T-helper 17 cell (primary cell): ENCODE data around the gene SDK1. TPM values are rescaled to one million over a fixed set of nuclear protein-coding genes. Genes with fewer than 3 reads are reported as not detected.
"Not testable (repeated sequence)": the region's sequence is repeated elsewhere in the genome, so short reads cannot be mapped to it uniquely, and the experiment has no call there.

Experiments used
- ATAC-seq: fragments of 150-1000 bp; cut with Tn5 transposase; 2 replicates; pipeline ENCODE4 v1.10.0; 2021; ENCODE audit warnings: mild to moderate bottlenecking, moderate library complexity
- DNase-seq, 3 donors: peaks; one replicate each; pipeline versions ENCODE4 v3.0.0 to v3.0.0-alpha.2; 2020 to 2021
- H3K9me3 ChIP-seq: one replicate; pipeline ENCODE4 v1.7.0; 2013; ENCODE audit warnings: low read length, mild to moderate bottlenecking; ENCODE audit not compliant: control insufficient read depth, poor library complexity, severe bottlenecking
- H3K27ac Mint-ChIP-seq: one replicate; pipeline ENCODE4 v1.8.0; 2022; ENCODE audit warnings: mild to moderate bottlenecking, moderate library complexity, mixed read lengths
- H3K27me3 Mint-ChIP-seq: one replicate; pipeline ENCODE4 v1.8.0; 2022; ENCODE audit warnings: mixed read lengths
- H3K36me3 Mint-ChIP-seq: one replicate; pipeline ENCODE4 v1.8.0; 2022; ENCODE audit warnings: low read depth, mixed read lengths
- H3K4me1 Mint-ChIP-seq: one replicate; pipeline ENCODE4 v1.8.0; 2022; ENCODE audit warnings: mild to moderate bottlenecking, mixed read lengths
- H3K4me3 Mint-ChIP-seq: one replicate; pipeline ENCODE4 v1.8.0; 2022; ENCODE audit warnings: mild to moderate bottlenecking, moderate library complexity, mixed read lengths
- total RNA-seq, 4 donors: library from RNA in 2 of 4; stranded (reverse) in 2 of 4; gene quantifications; one replicate each; pipeline ENCODE4 v1.2.3 and lab custom pipeline; 2022 to 2026

The SDK1 gene
- total RNA-seq, 2 donors from 2014 or later, result 0.12 to 0.13 TPM

DNA sequence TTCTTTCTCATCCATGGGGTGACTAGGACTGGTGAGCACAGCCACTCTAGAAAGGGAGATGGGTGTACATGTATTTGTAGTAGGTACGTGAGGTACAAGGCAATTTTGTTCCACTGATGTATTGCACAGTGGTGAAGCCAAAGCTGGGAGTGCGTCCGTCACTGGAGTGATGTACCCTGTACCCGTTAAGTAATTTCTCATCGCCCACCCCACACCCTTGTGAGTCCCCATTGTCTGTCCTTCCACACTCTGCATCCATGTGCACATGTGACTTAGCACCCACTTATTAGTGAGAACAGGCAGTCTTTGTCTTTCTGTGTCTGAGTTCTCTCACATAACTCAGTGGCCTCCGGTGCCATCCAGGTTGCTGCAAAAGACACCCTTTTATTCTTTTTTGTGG is 658.3 kb downstream of the SDK1 start:
- ATAC-seq, result no peak
- no peaks in the 10 kb centered on the region for H3K9me3 ChIP-seq
- peaks cover 45% of the 10 kb centered on the region for H3K27me3 Mint-ChIP-seq
- DNase-seq, result no peak
- H3K4me1 Mint-ChIP-seq, result no peaks in the 10 kb centered on the region
- no peak overlapping the region for H3K27ac Mint-ChIP-seq
- H3K36me3 Mint-ChIP-seq, result no peaks in the 10 kb centered on the region
- H3K4me3 Mint-ChIP-seq, result no peak overlapping the region

DNA sequence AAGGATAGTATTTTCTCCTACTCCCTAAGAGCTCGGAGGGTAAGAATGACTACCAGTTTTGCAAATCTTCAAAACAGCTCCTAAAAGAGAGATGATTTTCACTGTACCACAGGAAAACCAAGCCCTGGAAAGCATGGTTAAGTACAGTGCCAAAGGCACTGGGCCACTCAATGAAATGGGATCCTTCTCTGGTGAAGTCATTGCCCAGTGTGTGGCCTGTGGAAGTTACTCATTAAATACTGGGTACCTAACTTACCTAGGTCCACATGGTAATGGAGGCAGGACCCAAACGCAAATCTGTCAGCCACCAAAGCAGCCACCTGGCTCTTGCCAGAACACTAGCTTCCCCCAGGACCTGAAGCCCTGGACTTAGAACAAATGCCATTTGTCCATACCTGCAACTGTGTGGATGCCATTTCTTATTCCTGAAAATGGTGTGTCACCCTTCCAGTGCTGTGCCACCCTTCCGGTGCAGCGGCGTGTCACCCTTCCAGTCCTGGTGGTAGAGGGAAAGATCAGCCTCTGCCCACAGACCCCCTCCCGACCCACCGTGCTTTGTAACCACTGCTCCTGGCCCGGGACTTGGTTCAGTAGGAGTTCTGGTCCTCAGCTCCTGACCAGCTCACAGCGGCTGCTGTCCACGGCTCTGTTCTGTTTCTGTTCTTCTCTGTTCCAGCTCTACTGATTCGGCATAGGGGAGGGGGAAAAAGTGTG is 659.2 kb downstream of the SDK1 start:
- no peaks in the 10 kb centered on the region for H3K4me1 Mint-ChIP-seq
- ATAC-seq, result no peak
- no peak for DNase-seq
- H3K27ac Mint-ChIP-seq, result no peak overlapping the region
- peaks cover 41% of the 10 kb centered on the region for H3K27me3 Mint-ChIP-seq
- H3K36me3 Mint-ChIP-seq, result no peaks in the 10 kb centered on the region
- no peaks in the 10 kb centered on the region for H3K9me3 ChIP-seq
- no peak overlapping the region for H3K4me3 Mint-ChIP-seq

DNA sequence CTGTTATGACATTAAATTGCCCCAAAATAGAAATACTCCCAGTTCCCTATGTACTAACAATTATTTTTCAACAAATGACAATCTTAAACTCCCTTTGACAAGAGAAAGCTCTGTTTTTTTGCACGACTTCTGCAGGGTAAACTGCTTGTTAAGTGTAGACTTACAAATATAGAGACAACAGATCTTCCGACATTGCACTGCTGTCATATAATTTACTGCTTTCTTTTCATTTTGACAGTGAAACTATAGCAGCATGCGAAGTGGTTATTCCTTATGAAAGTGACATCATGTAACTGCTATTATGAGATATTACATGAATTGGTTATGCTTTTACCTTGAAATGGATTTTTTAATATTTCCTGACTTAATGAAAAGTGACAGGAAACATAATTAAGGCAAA is 659.9 kb downstream of the SDK1 start:
- H3K36me3 Mint-ChIP-seq, result no peaks in the 10 kb centered on the region
- no peaks in the 10 kb centered on the region for H3K9me3 ChIP-seq
- no peak overlapping the region for H3K27ac Mint-ChIP-seq
- ATAC-seq (no peak), DNase-seq (no peak)
- H3K4me1 Mint-ChIP-seq, result no peaks in the 10 kb centered on the region
- H3K27me3 Mint-ChIP-seq, result peaks cover 39% of the 10 kb centered on the region
- H3K4me3 Mint-ChIP-seq, result no peak overlapping the region

DNA sequence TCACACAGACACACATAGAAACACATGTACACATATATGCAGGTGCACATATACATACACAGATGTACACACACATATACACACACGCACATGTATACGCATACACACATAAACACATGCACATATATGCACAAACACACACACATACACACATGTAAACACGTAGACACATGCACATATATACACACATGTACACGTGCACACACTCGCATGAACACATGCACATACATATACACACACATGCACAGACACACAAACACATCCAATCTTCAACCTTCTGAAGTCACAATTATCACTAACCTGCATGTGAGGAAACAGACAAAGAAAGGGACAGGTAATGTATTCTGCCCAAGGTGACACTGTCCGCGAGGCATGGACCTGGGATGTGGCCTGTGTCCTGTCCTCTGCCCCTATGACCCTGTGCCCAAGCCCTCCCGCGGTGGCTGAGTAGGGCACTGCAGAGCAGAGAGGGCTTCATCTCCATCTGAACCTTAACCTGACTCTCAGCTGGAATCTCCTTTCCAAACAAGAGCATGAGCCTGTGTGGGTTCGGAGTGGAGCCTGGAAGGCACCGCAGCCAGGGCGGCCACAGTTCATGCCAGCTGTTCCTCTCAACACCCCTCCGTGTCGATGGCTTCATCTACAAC is 660.9 kb downstream of the SDK1 start:
- H3K27ac Mint-ChIP-seq, result no peak overlapping the region
- ATAC-seq, result no peak
- H3K36me3 Mint-ChIP-seq, result no peaks in the 10 kb centered on the region

DNA sequence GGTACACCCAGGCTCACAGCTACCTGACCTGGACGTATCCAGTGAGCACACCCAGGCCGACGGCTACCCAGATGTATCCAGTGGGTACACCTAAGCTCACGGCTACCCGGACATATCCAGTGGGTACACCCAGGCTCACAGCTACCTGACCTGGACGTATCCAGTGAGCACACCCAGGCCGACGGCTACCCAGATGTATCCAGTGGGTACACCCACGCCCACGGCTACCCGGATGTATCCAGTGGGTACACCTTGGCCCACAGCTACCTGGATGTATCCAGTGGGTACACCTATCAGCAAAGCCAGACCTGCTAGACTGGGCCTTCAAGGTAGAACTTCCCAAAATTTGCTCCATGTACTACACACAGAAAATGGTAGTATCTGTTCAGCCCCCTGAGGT is 662.7 kb downstream of the SDK1 start:
- ATAC-seq, H3K4me1 Mint-ChIP-seq: not testable (repeated sequence)

More for the DNA sequence above, 660.9 kb downstream of the SDK1 start:
- no peak for DNase-seq
- Mint-ChIP-seq H3K4me3 (no peak overlapping the region), H3K4me1 (no peaks in the 10 kb centered on the region), H3K27me3 (peaks cover 31% of the 10 kb centered on the region)
- H3K9me3 ChIP-seq, result no peaks in the 10 kb centered on the region

DNA sequence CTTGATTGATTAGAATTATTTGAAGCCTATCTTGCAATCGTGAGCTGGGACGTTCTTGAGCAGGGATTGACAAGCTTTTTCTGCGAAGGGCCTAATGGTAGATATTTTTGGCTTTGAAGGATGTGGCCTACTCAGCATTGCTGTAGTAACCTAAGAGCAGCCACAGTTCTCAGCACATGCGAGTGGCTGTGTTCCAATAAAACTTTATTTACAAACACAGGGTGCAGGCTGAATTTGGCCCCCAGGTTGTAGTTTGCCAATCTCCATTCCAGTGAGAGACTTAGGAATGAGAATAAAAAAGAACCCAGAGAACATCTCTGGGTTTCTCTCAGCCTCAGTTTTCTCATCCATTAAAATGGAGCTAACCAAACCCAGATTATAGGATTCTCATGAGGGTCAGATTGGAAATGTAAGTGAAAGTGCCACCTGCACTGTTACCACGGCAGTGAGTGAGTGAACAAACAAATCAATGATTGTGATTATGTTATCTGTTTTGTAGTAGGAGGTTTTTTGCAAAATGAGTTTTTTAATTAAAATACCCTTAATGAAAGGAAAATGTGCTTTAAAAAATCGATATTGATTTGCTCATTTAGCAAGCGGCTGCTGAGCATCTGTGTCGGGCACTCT is 664.0 kb downstream of the SDK1 start:
- no peak overlapping the region for H3K4me3 Mint-ChIP-seq
- no peak for ATAC-seq
- H3K9me3 ChIP-seq, result no peaks in the 10 kb centered on the region
- no peak overlapping the region for H3K27ac Mint-ChIP-seq
- DNase-seq, result no peak
- H3K4me1 Mint-ChIP-seq, result no peaks in the 10 kb centered on the region
- H3K36me3 Mint-ChIP-seq, result no peaks in the 10 kb centered on the region
- peaks cover 39% of the 10 kb centered on the region for H3K27me3 Mint-ChIP-seq

More for the DNA sequence above, 662.7 kb downstream of the SDK1 start:
- not testable (repeated sequence) for H3K9me3 ChIP-seq, H3K27ac Mint-ChIP-seq, H3K4me3 Mint-ChIP-seq, H3K36me3 Mint-ChIP-seq, DNase-seq
- peaks cover 45% of the 10 kb centered on the region for H3K27me3 Mint-ChIP-seq

DNA sequence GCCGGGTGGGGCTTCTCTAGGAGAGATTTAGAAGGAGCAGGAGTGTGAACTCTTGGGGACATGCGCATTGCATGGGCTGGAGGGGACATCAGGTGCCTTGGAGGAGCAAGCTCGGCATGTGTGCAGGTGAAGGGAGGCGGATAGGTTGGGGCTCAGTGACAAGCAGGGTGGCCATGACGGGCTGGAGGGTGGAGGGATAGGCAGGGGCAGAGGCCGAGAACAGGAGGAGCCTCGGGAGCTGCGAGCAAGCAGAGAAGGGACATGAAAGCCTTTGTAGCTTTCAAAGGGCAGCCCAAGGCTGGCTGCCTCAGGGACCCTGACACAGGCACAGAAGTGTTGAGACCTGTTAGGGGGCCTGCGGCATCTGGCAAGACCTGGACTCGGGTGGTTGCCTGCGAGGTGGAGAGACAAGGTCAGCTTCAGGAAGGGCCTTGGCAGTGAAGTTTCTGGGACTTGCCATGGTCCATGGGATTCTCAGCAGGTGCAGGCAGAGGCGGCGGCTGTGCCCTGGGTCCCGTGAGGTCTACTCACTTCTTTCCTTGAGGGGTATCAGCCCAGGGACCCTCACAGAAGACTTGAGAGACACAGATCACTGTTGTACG is 664.8 kb downstream of the SDK1 start:
- no peak for DNase-seq
- H3K4me1 Mint-ChIP-seq, result no peaks in the 10 kb centered on the region
- H3K9me3 ChIP-seq, result no peaks in the 10 kb centered on the region
- H3K27ac Mint-ChIP-seq, result no peak overlapping the region
- H3K36me3 Mint-ChIP-seq, result no peaks in the 10 kb centered on the region
- no peak for ATAC-seq
- H3K4me3 Mint-ChIP-seq, result no peak overlapping the region
- H3K27me3 Mint-ChIP-seq, result peaks cover 39% of the 10 kb centered on the region

DNA sequence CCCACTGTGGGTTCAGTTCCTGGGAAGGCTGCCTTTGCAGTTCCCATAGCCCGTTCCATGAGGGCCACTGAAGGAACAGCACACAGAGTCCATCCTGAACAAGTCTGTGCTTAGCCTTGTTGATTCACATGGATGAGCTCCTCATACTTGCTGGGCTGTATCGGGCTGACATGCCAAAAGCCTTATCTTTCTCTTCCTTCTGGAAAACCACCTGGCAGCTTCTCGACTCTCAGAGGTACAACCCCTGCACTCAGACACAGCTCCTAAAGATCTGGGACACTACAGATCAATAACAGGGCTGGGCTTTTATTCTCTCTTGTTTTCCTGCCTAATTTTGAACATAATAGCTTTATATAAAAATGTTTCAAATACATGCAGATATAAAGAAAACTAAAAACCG is 667.2 kb downstream of the SDK1 start:
- Mint-ChIP-seq H3K27me3 (peaks cover 46% of the 10 kb centered on the region), H3K4me3 (no peak overlapping the region), H3K36me3 (no peaks in the 10 kb centered on the region), H3K4me1 (no peaks in the 10 kb centered on the region), H3K27ac (no peak overlapping the region)
- ATAC-seq, result no peak
- no peak for DNase-seq
- no peaks in the 10 kb centered on the region for H3K9me3 ChIP-seq

DNA sequence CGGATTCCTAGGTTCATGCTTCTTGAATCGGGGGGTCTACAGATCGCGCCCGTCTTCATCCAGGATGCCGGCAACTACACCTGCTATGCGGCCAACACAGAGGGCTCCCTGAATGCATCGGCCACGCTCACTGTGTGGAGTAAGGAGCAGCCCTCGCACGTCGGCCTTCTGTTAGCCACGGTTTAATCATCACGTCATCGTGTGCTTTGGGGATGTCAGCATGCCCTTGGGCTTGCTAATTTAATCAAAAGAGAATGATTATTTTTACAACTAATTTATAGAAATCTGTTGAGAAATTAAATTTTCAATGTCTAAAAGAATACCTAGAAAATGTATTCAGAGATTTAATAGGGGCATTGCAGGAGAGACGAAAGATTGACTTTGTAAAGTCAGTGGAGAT is 668.2 kb downstream of the SDK1 start:
- DNase-seq (no peak), ATAC-seq (no peak)
- no peak overlapping the region for H3K4me3 Mint-ChIP-seq
- H3K27ac Mint-ChIP-seq, result no peak overlapping the region
- no peaks in the 10 kb centered on the region for H3K9me3 ChIP-seq
- H3K27me3 Mint-ChIP-seq, result peaks cover 46% of the 10 kb centered on the region
- H3K4me1 Mint-ChIP-seq, result no peaks in the 10 kb centered on the region
- no peaks in the 10 kb centered on the region for H3K36me3 Mint-ChIP-seq

DNA sequence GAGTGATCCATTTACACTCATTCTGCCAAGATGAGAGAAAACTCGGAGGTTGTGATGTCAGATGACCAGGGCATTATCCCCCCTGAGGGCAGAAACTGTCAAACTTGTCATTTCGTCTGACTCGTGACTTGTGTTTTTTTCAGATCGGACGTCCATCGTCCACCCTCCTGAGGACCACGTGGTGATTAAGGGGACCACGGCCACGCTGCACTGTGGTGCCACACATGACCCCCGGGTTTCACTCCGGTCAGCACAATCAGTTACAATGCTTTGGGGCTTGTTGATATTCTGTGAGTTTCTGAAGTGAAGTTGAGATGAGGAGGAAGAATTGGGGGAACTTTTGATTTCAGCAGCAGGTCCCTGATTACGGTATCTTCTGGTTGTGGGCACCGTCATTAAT is 670.3 kb downstream of the SDK1 start:
- DNase-seq (no peak), ATAC-seq (no peak)
- no peak overlapping the region for H3K4me3 Mint-ChIP-seq
- no peaks in the 10 kb centered on the region for H3K4me1 Mint-ChIP-seq
- peaks cover 40% of the 10 kb centered on the region for H3K27me3 Mint-ChIP-seq
- no peak overlapping the region for H3K27ac Mint-ChIP-seq
- no peaks in the 10 kb centered on the region for H3K9me3 ChIP-seq
- H3K36me3 Mint-ChIP-seq, result no peaks in the 10 kb centered on the region

DNA sequence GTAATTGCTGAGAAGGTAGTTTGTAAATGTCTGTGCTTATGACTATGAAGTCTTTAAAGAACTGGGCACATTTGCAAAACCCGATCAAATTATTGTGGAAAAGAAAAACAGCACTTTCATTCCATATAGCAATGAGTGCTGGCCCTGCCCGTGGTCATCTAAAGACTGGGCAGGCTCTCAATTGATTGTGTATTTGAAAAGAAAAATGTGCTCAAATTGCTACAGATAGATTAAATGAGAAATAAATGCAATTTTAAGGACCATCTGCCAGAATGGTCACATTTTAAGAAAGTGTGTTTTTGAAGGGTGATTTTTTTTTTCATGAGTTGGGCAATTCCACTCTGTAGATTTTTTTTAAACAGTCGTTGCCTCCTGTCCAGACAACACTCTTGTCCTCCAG is 672.2 kb downstream of the SDK1 start:
- no peaks in the 10 kb centered on the region for H3K36me3 Mint-ChIP-seq
- ATAC-seq (no peak), DNase-seq (no peak)
- H3K4me1 Mint-ChIP-seq, result no peaks in the 10 kb centered on the region
- H3K4me3 Mint-ChIP-seq, result no peak overlapping the region
- peaks cover 26% of the 10 kb centered on the region for H3K27me3 Mint-ChIP-seq
- no peak overlapping the region for H3K27ac Mint-ChIP-seq
- no peaks in the 10 kb centered on the region for H3K9me3 ChIP-seq

DNA sequence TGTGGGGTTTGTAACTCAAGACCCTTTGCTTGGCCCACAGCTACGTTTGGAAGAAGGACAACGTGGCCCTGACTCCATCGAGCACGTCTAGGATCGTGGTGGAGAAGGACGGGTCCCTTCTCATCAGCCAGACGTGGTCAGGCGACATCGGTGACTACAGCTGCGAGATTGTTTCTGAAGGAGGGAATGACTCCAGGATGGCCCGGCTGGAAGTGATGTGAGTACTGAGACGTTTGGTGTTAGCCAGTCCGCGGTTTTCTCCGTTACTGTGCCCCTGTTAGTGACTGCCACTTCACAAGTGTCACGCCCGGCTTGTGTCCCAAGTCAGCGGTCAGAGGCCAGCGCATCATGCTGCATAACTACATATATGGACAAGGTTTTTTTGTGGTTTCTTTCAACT is 673.3 kb downstream of the SDK1 start:
- no peaks in the 10 kb centered on the region for H3K9me3 ChIP-seq
- Mint-ChIP-seq H3K27me3 (peaks cover 19% of the 10 kb centered on the region), H3K4me1 (no peaks in the 10 kb centered on the region), H3K36me3 (no peaks in the 10 kb centered on the region), H3K4me3 (no peak overlapping the region), H3K27ac (no peak overlapping the region)
- DNase-seq (no peak), ATAC-seq (no peak)

DNA sequence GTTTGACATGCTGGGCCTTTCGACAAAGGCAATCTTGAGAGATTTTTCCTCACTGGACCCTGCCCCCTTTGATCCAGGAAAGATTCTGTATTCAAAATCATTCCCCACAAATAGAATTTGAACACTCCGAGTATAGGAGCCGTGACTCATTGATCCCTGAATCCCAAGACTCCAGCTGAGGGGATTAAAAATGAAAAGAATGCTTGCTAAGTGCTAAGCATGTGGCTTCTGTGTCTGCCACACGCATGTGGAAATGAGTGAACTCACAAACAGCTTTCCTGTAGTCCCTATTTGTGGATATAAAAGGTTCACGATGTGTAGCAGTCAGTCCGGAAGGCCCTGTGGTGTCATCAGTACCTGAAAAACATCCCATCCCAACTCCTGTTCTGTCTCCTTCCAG is 674.3 kb downstream of the SDK1 start:
- H3K4me1 Mint-ChIP-seq, result no peaks in the 10 kb centered on the region
- no peak overlapping the region for H3K27ac Mint-ChIP-seq
- peaks cover 16% of the 10 kb centered on the region for H3K27me3 Mint-ChIP-seq
- ATAC-seq (no peak), DNase-seq (no peak)
- H3K9me3 ChIP-seq, result no peaks in the 10 kb centered on the region
- H3K36me3 Mint-ChIP-seq, result no peaks in the 10 kb centered on the region
- no peak overlapping the region for H3K4me3 Mint-ChIP-seq
